Amniotic epithelial cell (primary cell): ENCODE data around the gene ARID2.
A peak's percentile ranks its signal among the peaks of the same experiment; 100 is the strongest.

Source experiments
- DNase-seq: peaks from one replicate; pipeline ENCODE4 v3.0.0-alpha.2; 2010; ENCODE audit warnings: low read depth

The ARID2 gene

DNA sequence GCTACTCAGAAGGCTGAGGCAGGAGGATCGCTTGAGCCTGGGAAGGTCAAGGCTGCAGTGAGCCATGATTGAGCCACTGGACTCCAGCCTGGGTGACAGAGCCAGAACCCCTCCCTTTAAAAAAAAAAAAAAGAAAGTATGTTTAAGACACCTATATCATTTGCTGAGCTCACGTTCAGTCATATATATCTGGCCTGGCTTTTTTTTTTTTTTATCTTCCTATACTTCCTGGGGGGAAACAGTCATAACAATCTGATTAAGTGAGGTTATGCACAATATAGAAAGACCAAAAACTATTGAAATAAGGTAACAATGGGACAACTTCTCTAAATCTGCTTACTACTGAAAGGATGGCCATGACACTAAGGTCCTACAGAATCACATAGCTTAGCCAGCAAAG lies 9.4 kb upstream of the ARID2 start:
- no peak for DNase-seq

DNA sequence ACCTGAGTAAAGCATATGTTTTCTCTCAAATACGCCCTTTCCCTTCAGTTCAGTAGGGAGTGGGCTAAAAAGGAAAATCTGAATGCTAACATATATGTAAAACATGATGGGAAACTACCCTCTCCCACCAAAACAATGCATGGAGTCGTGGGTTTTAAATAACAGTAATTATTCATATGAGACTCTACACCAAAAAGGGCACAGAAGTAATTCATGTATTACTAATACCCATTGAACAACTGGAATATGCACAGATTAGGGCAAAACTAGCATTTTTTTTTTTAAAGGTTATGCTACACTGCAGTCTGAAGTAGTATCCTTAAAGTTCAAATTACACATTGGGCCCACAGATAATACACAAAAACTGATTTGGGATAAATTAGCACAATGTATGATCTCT lies 8.1 kb upstream of the ARID2 start:
- DNase-seq, result no peak

DNA sequence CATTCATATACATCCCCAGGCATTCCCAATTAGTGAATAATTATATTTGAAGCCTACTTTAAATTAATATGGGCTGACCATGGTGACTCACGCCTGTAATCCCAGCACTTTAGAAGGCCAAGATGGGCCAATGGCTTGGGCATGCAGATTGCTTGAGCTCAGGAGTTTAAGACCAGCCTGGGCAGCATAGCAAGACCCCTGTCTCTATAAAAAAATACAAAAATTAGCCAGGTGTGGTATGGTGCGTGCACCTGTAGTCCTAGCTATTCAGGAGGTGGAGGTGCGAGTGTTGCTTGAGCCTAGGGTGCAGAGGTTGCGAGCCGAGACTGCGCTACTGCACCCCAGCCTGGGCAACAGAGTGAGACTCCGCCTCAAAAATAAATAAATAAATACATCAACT lies 7.6 kb upstream of the ARID2 start:
- DNase-seq, result no peak

DNA sequence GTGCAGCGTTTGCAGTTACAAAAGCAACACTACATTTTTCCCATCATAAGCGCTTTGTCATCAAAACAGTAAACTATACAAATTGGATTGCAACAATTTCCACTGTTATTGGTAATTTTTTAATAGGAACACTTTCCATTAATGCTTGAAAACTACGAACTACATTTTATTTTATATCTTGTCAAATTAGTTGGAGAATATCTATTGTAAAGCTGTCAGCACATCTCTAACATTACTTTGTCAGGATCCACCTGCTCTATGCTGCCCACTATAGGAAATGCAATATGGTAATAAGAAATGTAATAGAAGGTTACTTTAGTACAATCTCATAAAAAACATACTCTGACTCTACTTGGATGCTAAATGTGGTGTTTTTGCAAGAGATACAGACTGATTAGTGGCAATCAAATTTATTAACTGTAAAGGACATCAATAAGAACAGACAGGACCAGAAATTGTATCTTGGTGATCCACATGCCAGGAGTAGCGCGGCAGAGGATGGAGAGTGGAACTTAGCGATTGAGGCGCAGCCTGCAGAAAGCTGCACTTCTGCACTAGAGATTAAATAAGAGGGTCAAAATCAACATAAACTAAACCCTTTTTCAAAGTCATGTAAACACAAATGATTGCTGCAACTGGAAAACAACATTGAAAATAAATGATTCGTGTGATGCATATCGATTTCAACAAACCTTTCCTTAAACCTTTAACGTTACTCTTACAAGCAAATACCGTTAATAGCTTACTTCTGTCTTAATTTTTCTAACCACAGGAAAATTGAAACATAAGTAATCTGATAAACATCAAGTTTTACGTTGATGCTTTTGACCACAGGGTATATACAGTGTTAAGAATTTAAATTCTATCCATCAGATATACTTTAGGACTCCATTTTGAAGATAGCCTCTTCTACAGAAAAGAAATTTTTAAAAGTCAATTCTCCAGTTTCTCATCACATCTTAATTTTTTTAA lies 3.6 kb upstream of the ARID2 start:
- DNase-seq, result peak; percentile 42

DNA sequence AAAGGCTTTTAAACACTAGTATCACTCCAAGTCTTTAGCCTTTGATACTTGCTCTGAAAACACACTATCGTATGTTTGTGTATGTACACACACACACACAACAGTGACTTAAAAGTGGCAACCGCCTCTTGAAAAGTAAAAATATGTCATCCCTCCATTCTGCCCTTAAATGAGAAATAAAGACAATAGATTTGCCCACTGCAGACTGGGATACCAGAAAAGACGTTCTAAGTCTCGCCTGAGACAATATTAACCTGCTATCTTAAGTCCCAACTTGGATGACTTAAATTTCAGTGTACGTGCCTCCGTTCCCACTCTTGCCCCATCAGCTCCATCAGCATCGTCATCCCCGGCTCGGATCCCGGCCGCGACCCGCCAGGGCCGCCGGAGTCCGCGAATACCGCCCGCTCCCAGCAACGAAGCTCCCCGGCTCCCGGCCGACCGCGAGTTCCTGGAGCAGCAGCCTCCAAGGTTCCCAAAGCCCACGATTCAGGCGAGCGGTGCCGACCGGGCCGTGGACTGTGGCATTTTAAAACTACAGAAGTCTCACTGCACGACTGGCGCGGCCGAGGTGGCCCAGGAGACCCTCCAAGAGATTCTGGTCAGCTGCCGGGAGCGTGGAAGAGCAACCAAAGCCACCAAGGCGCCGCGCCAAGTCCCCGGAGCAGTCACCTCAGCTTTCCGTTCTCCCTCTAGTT lies 2.8 kb upstream of the ARID2 start:
- peak; percentile 31 for DNase-seq

DNA sequence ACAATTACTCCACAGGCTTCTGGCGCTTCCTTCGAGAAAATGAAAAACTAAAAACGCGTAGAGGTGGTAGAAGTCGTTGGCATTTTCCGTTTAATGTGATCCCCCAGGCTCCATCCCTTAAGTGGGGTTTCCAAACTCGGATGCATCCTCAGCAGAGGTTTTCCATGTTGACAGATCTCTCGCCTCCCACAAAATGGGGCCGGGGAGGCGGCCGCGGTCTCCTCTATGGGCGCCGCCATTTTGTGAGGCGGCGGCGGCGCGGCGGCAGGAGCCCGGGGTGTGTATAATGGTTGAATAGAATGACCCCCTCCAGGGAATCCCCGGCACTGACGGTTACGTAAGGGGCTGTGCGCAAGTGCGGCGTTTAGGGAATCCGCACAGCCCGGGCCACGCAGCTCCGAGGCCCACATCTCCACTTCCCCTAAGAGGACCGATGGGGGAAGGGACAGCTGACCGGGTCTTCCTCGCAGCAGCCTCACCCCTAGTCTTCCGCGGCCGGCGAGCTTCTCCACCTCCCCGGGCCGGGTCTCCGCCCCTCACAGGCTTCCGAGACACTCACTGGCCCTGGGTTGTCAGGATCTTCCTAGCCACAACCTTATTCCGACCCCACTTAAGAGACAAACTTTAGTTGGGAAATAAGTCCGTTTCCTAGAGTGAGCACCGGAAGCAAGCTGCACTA lies 2.1 kb upstream of the ARID2 start:
- peak; percentile 99 for DNase-seq

DNA sequence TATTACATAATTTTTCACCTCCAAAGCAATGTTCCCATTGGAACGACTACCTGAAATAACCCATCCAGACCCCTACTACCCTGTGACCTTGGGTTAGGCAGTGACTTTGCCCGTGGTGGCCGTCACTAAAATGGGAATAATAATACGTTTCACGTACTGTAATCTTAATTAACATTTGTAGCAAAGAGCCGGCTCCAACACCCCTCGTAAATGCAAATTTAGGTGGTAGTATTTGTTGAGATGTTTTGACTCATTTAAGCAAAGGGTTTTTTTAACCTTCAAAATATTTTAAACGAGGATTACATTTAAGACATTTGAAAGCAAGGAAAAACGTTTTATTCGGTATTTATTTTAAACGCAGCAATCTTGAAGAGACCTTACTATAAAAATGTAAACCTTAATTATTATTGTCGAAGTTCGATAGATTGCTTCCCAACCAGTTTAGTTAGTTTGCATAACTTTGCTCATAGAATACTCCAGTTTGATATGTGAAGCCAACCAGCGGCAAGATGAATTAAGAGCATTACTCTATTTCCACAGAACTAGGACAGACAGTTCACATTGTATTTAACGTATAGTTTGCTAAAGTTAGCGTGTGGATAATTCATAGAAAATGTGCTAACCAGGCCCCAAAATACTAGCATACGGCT lies 1.4 kb upstream of the ARID2 start:
- no peak for DNase-seq

DNA sequence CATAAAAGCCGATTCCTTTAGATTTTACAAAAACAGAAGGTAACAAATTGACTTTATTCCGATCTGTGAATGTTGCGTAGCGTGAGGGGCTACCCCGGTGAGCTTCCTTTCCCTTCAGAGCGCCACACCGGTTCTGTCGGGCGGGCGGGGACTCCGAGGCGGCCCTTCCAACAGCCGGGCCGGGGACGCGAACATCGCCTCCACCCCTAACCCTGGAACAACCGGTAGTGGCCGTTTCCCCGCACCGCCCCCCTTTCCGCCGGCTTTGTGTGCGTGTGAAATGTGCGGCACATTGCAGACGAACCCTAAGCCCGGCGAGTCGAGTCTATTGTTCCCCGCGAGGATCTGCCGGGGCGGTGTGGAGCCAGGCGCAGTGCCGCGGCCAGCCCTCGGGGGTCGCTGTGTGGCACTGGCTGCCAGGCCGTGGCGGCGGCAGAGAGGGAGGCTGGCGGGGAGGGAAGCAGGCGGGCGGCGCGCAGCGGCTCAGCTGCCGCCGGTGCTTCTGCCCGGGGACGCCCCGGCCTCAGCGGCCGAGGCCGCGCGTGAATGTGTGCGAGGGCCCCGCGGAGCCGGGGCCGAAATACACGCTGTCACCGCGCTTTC lies 775 bp upstream of the ARID2 start:
- peak; percentile 96 for DNase-seq

DNA sequence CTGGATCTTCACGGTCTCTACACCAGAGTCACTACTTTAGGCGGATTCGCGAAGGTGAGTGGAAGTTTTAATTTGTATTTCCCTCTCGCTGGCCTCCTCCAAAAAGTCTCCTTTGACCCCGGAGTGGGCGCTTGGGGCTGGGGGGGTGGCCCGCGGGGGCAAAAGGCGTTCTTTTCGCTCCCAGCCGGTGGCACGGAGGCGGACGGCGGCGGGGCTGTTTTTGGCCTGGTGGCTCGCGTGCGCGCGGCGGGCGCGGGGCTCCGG lies 510 bp downstream of the ARID2 start:
- DNase-seq, result no peak

DNA sequence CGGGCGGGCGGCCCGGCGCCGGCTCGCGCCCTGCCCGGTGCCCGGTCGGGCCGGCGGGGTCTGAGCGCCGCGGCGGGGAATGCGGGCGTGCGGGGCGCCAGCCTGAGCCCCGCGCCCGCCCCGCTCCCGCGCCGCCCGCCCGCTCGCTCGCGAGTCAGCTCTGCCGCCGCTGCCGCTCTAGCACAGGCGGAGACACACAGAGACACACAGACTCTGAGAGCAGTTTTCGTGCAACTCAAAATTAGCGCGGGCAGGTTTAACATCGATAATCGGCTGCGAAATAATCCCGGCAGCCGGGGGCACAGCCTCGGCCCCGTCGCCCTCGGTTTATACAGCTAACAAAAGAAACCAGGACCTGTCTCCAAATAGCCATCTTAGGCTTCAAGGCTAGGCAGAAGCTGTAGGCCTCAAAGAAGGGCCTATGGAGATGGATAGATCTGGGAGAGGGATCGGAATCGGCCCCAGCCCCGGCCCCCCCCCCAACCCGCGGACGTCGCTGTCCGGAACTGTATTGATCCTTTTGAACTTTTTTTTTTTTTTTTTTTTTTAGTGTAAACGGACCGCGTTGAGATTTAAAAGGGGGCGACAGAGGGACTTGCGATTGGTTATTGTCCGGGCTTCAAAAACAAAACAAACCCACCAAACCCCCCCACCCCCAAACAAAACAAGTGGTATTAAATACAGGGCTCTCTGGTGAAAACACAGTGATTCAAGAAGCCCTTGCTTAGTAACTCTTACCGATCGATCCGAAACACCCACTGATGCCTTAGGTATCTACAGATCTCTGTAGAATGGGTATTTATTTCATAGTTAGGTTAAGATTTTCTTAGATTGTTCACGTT lies 1.1 kb downstream of the ARID2 start:
- peak; percentile 39 for DNase-seq

DNA sequence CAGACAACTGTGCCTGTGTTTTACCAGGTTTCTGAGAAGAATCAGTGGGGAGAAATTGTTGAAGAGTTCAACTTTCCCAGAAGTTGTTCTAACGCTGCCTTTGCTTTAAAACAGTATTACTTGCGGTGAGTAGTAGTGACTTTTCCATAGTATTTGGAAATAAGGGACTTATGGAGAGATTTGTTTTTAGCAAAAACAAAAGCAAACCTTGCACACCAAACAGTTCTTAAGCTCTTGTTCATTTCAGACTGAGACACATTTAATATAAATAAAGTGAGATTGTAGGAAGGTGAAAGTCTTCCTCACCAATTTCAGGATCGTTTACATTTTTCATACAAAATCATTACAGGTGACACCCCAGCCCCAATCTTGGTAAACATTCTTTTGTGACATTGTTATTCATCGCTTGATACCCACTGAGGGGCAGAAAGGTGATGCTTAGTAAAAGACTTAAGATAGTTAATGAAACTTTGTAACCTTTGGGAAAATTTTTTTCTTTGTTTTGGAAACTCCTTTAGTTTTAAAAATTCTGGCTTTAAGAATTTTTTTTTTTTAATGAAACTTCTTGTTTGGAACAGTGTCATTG lies 1.8 kb downstream of the ARID2 start:
- DNase-seq, result peak; percentile 14

DNA sequence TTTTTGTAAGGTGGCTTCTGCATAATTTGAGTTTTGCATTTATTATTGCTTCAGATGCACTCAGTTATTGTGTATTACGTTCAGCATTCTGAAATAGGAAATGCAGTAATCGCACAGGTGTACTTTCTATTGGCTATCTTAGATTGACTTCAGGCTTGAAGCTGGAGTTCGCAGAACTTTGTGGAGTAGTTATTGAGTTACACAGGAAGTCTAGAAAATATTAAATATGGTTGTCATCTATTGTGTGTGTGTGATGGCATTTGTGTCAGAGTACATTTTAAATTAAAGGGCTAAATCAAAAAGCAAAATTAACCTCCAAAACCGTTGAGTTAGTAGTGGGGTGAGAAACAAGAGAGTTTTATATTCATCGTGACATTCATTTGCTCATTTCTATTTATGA lies 2.7 kb downstream of the ARID2 start:
- peak; percentile 31 for DNase-seq

DNA sequence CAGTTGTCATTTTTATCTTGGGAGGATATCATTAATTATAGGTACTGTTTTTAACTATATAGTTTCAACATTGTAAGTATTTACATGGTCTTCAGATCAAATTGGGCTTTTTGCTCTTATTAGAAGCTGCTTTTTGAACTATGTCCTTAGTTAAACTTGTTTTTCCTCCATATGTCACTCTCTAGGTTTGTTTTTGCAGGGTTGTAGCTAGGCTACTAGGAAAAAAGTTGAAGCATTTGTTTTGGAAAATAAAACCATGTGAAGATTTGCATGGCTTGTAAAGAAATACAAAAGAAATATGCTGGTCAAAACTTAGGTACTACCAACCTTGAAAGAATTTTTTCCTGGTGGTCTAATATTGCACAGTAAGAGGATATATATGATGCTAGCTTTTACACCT lies 3.4 kb downstream of the ARID2 start:
- no peak for DNase-seq

DNA sequence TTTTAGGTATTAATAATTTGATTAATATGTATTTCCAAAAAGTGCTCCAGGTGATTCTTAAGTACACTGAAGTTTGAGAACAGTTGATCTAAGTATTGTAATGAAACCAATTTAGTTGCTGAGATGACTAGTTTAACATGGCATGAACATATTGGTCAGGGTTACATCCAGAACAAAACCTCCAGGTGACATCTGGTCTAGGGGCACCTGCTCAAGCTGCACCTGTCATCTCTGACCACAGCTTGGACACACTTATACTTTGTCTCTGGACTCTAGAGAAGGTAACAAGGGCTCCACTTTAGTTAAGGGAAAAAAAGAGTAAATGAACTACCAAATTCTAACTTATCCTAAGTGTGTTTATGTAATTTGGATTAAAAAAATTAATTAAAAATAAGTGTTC lies 8.1 kb downstream of the ARID2 start:
- no peak for DNase-seq

DNA sequence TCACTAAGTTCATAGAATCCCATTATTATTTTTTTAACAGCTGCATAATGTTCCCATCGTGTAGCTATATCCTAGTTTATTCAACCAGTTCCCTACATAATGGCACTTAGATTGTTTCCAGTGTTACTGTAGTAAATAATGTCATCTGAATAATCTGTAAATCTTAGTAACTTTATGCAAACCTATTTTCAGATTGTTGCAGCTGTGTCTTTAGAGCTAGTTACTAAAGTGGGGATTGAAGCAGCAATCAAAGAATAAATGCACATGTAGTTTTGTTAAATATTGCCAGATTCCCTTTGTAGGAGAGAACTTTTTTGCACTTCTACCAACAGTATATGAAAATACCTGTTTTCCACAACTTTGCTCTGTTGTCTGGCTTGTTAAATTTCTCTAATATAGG lies 13.1 kb downstream of the ARID2 start:
- DNase-seq, result no peak

DNA sequence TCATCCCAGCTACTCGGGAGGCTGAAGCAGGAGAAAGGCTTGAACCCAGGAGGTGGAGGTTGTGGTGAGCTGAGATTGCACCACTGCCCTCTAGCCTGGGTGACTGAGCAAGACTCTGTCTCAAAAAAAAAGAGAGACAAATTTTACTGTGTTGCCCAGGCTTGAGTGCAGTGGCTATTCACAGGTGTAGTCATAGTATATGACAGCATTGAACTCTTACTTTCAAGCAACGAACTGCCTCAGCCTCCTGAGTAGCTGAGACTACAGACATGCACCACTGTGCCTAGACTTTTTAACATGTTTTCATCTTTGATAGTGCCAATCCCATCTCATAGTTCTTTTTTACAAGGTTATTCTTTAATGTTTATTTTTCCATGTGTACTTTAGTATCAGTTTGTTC lies 13.7 kb downstream of the ARID2 start:
- DNase-seq, result no peak

DNA sequence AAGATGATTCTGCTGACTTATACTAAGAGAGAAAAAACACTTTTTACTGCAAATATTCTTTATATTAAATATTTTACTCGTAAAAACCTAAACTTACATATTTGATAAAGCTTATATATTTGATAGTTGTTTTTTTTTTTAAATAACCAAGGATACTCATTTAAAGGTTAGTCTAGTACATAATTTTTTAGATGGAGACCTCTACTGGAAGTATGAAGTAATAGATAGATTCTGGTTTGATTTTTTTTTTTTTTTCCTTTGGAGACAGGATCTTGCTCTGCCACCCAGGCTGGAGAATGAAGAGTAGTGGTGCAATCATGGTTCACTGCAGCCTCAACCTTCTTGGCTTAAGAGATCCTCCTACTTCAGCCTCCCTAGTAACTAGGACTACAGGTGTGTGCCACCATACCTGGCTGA lies 16.4 kb downstream of the ARID2 start:
- peak; percentile 64 for DNase-seq

DNA sequence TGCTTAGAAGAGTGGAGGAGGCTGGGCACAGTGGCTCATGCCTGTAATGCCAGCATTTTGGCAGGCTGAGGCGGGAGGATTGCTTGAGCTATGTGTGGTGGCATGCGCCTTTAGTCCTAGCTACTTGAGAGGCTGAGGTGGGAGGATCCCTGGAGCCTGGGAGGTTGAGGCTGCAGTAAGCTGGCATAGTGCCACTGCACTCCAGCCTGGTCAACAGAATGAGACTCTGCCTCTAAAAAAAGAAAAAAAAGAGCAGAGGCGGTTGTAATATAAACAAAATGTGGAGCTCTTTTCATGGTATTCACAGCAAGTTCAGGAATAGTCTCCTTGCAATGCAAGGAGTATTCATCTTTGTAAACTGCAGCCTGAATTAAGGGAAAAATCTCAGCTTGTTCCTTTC lies 27.2 kb downstream of the ARID2 start:
- DNase-seq, result peak; percentile 14

DNA sequence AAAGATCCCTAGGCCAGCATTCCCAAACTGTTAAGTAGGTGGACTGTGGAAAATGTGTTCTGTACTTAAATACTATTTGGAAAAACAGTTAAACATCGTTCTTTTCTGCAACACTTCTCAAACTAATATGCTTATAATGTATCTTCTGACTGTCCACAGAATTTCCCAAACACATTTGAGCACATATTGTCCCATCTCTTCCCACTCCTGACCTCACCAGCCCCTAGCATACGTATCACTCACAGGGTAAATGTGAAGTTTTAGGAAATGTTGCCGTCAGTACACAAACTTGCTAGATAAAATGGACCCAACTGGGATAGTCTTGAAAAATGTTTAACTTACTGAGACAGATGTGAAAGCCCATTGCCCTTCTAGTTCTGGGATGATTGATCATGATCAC lies 27.7 kb downstream of the ARID2 start:
- no peak for DNase-seq

DNA sequence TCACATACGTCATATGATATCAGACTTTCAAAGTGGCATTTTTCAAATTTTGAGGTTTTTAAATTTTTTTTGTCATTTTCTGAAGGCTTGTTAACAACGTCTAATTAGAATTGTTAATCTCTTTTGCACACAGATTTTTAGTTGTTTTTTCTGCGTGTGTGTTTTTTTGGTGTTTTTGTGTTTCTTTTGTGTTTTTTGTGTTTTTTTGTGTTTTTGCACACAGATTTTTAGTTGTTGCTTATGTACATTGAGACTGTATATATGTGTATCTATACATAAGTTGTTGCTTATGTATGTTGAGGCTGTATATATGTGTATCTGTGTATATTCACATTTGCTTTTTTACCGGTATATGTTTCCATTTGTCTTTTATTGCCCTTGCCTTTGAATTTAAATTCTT lies 30.8 kb downstream of the ARID2 start:
- DNase-seq, result no peak
